Measurements from ENCODE around the gene PLAC8.
"Not testable (repeated sequence)": the region's sequence is repeated elsewhere in the genome, so short reads cannot be mapped to it uniquely, and the experiment has no call there.

PLAC8 gene

DNA sequence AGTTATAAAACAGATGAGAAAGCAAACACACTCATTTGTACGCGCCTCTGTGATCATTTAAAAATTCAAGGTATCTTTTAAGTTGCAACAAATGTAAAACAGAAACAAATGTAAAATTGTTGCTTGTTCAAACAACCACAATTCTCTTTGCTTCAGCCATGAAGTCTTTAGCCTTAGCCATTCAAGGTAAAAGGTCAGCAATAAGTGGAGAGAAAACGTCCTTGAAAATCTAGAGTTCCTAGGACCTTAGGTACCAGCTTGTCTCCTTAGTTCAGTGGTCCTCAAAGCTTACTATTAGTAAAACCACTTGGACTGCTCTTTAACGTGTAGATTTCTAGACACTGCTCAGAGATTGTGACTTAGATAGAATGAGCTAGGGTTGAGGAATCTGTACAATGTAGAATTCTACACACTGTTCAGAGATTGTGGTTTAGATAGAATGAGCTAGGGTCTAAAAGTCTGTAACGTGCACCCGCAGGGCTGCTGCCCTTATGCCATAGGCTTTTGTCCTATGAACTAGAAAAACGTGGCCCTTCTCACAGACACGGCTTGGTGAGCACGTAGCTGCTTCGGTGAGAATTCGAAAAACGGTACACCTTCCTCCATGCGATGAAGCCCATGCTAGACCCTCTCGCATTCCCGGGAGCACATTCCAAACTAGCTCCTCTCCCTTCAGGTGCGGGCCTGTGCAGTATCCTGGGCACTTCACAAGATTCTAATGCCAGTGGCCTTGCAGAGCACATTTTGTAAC, 1.7 kb downstream of the PLAC8 start:
- no peak for DNase-seq (ENCODE audit: low read depth)

- DNase-seq (ENCODE audit: low read depth) = no peak
Observed at GRCh38 chr4:83112231-83112630, 2.3 kb downstream of the PLAC8 start.

DNA sequence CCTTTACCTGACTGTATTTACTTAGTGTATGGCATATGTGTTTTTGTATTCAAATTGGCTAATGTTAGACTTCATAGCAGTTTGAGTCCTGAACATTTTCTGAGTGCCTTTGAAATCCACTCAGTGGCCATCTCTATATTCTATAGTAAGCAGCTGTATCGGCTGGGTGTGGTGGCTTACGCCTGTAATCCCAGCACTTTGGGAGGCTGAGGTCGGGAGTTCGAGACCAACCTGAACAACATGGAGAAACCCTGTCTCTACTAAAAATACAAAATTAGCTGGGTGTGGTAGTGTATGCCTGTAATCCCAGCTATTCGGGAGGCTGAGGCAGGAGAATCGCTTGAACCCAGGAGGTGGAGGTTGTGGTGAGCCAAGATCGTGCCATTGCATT, 2.8 kb downstream of the PLAC8 start:
- not testable (repeated sequence) for DNase-seq (ENCODE audit: low read depth)

- DNase-seq (ENCODE audit: low read depth) = no peak
Observed at GRCh38 chr4:83110970-83111750, 3.4 kb downstream of the PLAC8 start.

GRCh38 chr4:83110223-83110945, 4.1 kb downstream of the PLAC8 start:
- DNase-seq (ENCODE audit: low read depth) = peak; percentile 75

- peak; percentile 23 for DNase-seq (ENCODE audit: low read depth)
Observed at GRCh38 chr4:83109480-83110222, 4.9 kb downstream of the PLAC8 start.

- DNase-seq (ENCODE audit: low read depth) = no peak
Observed at GRCh38 chr4:83108101-83108861, 6.2 kb downstream of the PLAC8 start.

DNA sequence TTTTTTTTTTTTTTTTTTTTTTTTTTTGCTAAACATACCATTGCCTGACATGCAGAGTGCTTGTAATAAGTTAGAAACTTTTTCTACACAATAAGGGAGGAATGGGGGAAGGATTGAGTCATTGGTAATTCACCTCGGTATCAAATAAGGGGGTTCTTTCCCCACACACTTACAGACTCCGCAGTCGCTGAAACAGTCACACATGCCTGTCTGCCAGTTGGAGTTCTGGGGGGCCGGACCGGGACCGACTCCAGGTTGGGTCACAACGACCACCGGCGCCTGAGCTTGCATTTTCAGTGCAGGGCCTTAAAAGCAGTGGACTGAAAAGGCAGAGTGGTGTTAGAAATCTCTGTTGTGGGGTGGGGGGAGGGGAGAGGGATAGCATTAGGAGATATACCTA, 6.9 kb downstream of the PLAC8 start:
- no peak for DNase-seq (ENCODE audit: low read depth)

DNA sequence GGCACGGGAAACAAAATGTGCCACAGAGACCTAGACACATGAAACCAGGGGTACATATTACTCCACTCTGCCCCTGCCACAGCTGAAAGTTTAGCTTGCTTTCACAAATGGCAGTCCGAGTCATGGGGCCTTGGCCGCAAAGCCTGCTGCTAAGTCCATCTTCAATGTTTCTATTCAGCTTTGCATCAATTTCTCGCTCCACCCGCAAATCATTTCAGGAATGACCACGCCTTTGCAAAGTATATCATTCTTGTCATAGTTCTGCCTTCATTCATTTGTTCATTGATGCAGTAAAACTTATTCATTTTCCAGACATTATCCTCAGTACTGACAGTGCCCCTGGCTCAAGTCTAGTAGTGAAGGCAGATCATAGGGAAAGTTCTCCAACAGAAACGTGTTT, 9.5 kb downstream of the PLAC8 start:
- no peak for DNase-seq (ENCODE audit: low read depth)

- DNase-seq (ENCODE audit: low read depth) = no peak
Observed at GRCh38 chr4:83096397-83096796, 18.1 kb downstream of the PLAC8 start.

DNA sequence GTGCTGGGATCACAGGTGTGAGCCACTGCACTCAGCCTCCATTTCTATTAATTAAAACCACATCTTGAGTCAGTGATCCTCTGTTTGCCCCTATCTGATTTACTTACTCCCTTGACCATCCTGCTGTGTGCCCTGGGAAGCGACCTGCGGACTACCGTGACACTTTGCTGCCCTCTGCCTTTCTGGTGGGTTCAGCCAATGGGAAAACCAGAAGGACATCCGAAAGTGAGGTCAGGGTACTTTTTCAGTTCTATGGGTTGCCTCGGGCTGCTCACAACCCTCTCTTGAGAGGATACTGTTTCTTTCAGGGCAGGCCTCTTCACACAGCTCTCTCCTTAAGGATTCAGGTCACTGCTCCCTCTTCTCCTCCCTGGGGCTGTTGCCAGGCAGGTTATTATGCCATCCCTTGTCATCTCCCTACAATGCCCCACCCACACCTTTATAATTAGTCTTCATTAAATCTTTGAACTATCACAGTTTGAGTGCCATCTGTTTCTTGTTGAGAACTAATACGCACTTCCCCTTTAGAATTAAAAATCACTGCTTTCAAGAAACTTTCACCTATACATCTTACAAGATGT, 21.4 kb downstream of the PLAC8 start:
- no peak for DNase-seq (ENCODE audit: low read depth)

DNA sequence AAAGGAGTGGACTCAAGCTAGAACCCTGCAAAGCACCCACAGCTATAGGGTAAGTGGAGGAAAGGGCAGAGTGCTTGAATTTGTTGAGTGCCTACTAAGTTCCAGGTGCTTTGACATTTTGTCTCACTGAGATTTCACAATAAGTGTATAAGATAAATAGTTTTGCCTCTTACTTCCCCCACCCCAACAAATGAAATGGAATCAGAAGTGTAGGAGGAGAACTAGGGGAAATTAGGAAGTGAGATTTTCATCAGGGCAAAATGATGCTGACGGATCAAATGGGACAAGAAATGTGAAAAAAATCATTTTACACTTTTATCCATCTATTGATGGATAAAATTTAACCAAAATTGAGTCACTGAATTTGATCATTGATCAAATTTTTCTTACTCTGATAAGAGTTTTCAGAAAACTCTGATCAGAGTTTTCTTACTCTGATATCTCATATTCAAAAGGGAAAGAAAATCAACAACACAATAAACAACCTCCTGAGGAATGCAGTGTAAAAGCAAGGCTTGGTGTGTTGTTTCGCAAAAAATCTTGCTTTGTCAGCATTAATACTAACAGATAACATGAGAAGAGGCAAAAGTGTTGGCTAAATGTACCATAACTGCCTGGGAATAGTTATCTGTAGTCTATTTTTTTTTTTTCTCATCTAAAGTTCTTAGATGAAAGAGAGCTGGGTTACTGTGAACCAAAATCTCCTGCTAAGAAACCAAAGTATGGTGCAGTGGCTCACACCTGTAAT, 24.9 kb downstream of the PLAC8 start:
- DNase-seq (ENCODE audit: low read depth) = no peak

DNA sequence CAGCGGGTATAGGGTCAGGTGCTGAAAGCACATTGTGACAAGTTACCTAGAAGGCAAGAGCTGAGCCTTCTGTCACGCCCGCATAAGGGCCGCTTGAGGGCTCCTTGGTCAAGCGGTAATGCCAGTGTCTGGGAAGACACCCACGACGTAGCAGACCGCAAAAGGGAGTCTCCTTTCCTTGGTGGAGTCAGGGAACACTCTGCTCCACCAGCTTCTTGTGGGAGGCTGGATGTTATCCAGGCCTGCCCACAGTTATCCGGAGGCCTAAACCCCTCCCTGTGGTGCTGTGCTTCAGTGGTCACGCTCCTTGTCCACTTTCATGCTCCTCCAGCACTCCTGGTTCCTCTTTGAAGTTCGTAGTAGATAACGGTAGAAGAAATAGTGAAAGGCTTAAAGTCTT, 29.6 kb downstream of the PLAC8 start:
- not testable (repeated sequence) for DNase-seq (ENCODE audit: low read depth)

DNA sequence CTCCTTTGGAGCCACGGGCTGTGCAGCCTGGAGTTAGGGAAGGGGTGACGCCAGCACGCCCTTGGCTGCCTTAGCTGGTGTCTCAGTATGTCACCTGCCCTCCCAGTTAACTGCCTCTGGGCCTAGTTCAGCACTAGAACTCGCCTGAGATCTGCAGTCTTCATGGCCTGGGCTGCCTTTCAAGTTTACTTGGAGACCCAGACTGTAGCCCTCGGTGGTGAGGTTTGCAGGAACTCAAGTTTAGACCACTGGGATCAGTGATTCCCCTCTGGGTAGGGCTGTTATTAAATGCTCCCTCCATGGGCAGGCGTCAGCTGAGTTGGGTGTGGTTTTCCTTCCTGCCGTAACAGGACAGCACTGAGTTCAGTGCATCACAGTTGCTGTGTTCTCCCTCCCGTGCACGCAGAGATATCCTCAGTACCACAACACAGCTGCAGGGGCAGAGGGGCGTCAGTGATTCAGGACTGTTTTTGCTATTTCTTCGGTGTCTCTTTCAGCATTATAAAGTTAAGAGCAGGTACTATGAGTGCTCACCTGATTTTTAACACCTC, 30.5 kb downstream of the PLAC8 start:
- DNase-seq (ENCODE audit: low read depth) = no peak

DNA sequence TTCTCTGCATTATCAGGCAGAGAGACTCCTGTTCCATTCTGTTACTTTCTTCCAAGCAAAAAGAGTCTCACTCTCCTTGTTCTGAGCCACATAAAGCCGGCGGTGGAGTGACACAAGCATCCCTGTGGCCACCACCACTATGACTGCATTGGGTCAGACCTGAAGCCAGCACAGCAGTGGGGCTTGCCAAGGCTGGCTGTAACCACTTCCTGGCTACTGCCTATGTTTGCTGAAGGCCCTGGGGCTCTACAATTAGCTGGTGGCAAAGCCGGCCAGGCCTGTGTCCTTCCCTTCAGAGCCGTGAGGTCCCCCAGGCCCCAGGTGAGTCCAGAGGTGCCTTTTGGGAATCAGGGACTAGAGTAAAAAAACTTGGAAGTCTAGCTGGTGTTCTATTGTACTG, 31.8 kb downstream of the PLAC8 start:
- DNase-seq (ENCODE audit: low read depth) = no peak

DNA sequence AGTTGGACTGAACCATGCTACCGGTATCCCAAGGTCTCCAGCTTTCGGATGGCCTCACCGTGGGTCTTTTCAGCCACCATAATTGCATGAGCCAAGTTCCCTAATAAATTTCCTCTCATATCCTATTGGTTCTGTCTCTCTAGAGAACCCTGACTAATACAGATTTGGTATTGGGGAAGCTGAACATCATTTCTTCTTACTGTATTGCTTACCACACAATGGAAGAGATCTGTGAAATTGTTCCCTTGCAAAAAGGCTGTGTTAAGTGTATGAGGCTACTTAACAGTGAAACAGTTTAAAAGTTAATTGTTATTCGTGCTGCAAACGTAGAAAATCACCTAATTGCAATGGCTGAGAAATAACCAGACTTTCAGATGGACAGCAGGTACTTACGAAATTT, 34.0 kb downstream of the PLAC8 start:
- DNase-seq (ENCODE audit: low read depth) = no peak

DNA sequence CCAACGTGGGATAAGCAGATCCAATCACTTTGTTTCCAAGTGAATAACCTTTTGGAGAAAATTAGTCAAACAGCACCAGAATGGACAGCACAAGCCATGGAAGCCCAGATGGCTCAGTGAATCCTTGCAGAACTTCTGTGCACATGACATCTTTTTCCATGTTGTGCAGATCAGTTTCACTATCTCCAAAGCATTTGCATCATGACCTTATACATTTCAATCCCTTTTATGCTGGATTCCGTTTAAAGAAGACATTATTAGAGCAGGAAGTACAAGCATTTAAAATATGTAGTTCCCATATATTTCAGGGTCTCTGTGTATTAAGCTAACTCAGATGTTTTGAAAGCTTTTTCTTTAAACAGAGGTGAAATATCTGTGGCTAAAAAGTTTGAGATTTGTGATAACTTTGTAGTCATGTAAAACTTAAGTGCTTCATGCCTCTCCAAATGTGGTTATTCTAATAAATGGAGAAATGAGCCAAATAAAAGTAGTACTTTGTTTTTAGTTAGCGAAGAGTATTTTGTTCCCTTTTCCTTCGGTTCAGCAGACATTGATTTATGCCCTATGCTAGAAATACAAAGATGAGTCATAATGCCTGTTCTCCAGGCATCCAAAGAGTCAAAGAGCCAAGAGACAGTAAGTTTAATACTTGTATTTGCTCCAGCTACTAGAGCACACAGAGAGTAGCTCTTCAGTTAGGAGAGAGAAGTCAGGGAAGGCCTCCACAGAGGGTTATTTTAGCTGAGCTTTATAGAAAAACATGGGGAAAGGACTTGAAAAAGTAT, 39.0 kb downstream of the PLAC8 start:
- peak; percentile 18 for DNase-seq (ENCODE audit: low read depth)

DNA sequence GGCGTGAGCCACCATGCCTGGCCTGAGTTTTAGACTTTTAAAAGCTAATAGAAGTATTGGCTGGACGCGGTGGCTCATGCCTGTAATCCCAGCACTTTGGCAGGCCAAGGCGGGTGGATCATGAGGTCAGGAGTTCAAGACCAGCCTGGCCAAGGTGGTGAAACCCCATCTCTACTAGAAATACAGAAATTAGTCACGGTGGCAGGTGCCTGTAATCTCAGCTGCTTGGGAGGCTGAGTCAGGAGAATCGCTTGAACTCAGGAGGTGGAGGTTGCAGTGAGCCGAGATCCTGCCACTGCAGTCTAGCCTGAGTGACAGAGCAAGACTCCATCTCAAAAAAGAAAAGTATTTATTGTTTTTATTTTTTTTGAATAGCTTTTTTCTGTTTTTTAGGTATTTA, 39.7 kb downstream of the PLAC8 start:
- not testable (repeated sequence) for DNase-seq (ENCODE audit: low read depth)

- DNase-seq (ENCODE audit: low read depth) = peak; percentile 82
Observed at GRCh38 chr4:83074086-83074704, 40.3 kb downstream of the PLAC8 start.

All from fibroblast of gingiva (primary cell).